K562 (cell line): ENCODE results near the gene TGFBR3L. TPM values are rescaled to one million over a fixed set of nuclear protein-coding genes. Genes with fewer than 3 reads are reported as not detected.

Experiments used
- ATF2 ChIP-seq: sonication (generic); formaldehyde crosslinking; IDR thresholded peaks from 2 replicates; pipeline ENCODE4 v1.8.1; 2022; ENCODE audit warnings: missing genetic modification reagents
- CEBPG ChIP-seq, 3 experiments: fragments of 200-800 bp in 1 of 3; sonication (Bioruptor generic) in 1 of 3; sonication (generic) in 1 of 3; formaldehyde crosslinking in 1 of 3; IDR thresholded peaks in 2 of 3; conservative IDR thresholded peaks in 1 of 3; 2 replicates each; pipeline versions ENCODE4 v1.6.1 to v1.8.0; 2016 to 2022; ENCODE audit warnings: missing compliant biosample characterization in 2 of 3, missing genetic modification characterization in 2 of 3, mild to moderate bottlenecking in 1 of 3, missing genetic modification reagents in 1 of 3
- TEAD4 ChIP-seq, 2 experiments: sonication (generic) in 1 of 2; formaldehyde crosslinking in 1 of 2; IDR thresholded peaks; 2 replicates each; pipeline versions ENCODE4 v1.6.1 to v1.8.0; 2012 to 2022; ENCODE audit warnings: borderline replicate concordance in 1 of 2, inconsistent platforms in 1 of 2, low read length in 1 of 2, mild to moderate bottlenecking in 1 of 2, missing genetic modification reagents in 1 of 2
- polyA plus RNA-seq, 8 experiments: library from polyadenylated mRNA; depleted of rRNA in 4 of 8; stranded (reverse) in 5 of 8; unstranded in 3 of 8; fragments of >200 nt; fragmentation: Nextera tagmentation in 2 of 8; fragmentation: Illumina TruSeq in 1 of 8; extraction: Ambion mirVana in 2 of 8; extraction: Trizol in 1 of 8; gene quantifications; 2 replicates each; pipeline versions ENCODE4 v1.2.1 to v1.2.3, GENCODE V29; 2011 to 2014; ENCODE audit warnings: inconsistent platforms in 1 of 8, missing spikeins in 1 of 8
- total RNA-seq, 7 experiments: library from RNA; depleted of rRNA in 6 of 7; stranded (reverse); fragments of >200 nt in 6 of 7; fragmentation: Illumina TruSeq in 2 of 7; extraction: Trizol in 2 of 7; gene quantifications; 2 replicates each; pipeline versions ENCODE4 v1.2.1 to v1.2.3, GENCODE V29; 2011 to 2021; ENCODE audit warnings: low replicate concordance in 1 of 7
- TF ChIP-seq, protein P1 (sequence below), 2 experiments: fragments of 450-650 bp; IDR thresholded peaks; 2 replicates each; pipeline ENCODE4 v1.6.1; 2016; ENCODE audit warnings: mild to moderate bottlenecking in 2 of 2, borderline replicate concordance in 1 of 2, low read depth in 1 of 2, moderate library complexity in 1 of 2

The TGFBR3L gene
- total and polyA plus RNA-seq, 9 of the 15 experiments (the other 6 are each of a cell fraction or from before 2014, with no cell fraction given) = not detected

DNA sequence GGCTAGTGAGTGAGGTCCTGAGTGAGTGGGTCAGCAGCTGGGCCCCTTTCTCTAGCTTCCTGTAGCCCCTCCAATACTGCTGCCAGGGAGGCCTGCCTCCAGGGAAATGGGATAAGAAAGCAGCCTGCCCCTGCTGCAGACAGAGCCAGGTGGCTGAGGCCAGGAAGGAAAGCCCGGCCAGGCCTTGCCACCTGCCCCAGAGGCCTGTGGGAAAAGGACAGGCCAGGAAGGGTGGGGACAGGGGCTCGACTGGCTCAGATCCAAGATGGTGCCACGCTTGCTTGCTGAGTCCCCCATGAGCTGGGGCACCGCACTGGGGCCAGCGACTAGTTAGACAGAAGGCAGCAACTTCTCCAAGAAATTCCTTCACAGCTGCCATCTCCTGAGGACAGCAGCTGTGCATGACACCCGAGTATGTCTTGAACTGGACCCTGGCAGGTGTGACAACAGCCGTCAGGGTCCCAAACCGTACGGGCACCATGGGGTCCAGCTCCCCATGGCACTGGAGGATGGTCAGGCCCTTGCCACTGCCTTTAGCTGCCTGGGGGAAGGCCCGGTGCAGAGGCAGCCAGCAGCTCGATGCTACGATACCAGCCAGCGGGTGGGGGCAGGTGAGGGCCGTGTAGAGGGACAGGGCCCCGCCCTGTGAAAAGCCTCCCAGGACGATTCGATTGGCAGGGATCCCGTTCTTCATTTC, 35.4 kb upstream of the TGFBR3L start (continued):
- TF ChIP-seq, protein P1, sequence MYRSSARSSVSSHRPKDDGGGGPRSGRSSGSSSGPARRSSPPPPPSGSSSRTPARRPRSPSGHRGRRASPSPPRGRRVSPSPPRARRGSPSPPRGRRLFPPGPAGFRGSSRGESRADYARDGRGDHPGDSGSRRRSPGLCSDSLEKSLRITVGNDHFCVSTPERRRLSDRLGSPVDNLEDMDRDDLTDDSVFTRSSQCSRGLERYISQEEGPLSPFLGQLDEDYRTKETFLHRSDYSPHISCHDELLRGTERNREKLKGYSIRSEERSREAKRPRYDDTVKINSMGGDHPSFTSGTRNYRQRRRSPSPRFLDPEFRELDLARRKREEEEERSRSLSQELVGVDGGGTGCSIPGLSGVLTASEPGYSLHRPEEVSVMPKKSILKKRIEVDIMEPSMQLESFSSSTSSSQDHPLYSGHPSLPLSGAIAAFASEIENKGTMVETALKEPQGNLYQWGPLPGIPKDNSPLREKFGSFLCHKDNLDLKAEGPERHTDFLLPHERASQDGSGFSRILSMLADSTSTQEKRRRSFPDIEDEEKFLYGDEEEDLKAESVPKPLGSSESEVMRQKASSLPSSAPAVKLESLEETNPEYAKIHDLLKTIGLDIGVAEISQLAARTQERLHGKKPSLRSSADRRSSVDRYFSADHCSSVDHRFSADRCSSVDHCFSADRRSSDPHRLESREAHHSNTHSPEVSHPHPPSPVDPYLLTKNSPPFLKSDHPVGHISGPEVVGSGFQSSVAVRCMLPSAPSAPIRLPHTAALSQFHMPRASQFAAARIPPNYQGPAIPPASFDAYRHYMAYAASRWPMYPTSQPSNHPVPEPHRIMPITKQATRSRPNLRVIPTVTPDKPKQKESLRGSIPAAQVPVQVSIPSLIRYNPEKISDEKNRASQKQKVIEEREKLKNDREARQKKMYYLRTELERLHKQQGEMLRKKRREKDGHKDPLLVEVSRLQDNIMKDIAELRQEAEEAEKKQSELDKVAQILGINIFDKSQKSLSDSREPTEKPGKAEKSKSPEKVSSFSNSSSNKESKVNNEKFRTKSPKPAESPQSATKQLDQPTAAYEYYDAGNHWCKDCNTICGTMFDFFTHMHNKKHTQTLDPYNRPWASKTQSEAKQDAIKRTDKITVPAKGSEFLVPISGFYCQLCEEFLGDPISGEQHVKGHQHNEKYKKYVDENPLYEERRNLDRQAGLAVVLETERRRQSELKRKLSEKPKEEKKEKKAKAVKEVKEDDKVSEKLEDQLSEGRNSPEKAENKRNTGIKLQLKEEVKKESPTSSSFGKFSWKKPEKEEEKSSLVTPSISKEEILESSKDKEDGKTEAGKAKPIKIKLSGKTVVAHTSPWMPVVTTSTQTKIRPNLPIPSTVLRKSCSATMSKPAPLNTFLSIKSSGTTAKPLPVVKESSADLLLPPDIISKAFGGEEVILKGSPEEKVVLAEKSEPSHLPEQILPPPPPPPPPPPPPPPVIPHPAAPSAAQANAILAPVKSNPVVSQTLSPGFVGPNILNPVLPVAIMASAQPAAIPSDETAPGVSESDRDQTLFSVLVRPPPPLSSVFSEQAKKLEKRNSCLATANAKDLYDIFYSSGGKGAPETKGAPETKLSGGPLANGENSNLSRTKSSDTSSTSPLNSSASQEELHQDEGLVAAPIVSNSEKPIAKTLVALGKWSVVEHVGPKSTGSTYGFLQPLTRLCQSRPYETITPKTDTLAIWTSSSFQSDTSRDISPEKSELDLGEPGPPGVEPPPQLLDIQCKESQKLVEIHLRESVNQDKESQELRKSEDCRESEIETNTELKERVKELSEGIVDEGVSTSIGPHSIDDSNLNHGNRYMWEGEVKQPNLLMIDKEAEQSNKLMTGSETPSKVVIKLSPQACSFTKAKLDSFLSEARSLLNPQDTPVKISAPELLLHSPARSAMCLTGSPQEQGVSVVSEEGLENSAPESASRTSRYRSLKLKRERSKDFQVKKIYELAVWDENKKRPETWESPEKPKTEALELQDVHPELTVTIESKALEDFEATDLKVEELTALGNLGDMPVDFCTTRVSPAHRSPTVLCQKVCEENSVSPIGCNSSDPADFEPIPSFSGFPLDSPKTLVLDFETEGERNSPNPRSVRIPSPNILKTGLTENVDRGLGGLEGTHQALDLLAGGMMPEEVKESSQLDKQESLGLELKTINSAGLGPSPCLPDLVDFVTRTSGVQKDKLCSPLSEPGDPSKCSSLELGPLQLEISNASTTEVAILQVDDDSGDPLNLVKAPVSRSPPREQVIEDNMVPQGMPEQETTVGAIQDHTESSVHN (IDR thresholded peaks at IDR 0.05; ENCODE audit: borderline replicate concordance in 1 of 2, low read depth in 1 of 2) = no peak
- no peak for TF ChIP-seq TEAD4 (IDR thresholded peaks at IDR 0.05; ENCODE audit: low read length)
- no peak for TF ChIP-seq TEAD4 (CRISPR knock-in tag; IDR thresholded peaks at IDR 0.05; ENCODE audit: borderline replicate concordance)
- TF ChIP-seq ATF2 (CRISPR knock-in tag) = no peak
- no peak for TF ChIP-seq CEBPG (CRISPR knock-in tag; IDR thresholded peaks at IDR 0.05)
- TF ChIP-seq CEBPG (tag; conservative IDR thresholded peaks at IDR 0.05 in 1 of 2, IDR thresholded peaks at IDR 0.05 in 1 of 2) = no peak
